K562 (cell line): ENCODE measurements around the gene ZEB2.

Source experiments
- CTCF ChIP-seq, 3 experiments: IDR thresholded peaks in 2 of 3; conservative IDR thresholded peaks in 1 of 3; 2 replicates each; pipeline ENCODE4 v1.5.1; 2011 to 2012; ENCODE audit warnings: low read length in 3 of 3, mild to moderate bottlenecking in 3 of 3, control low read depth in 2 of 3, improper control_type of control experiment in 1 of 3, inconsistent platforms in 1 of 3, low read depth in 1 of 3, mixed read lengths in 1 of 3, moderate library complexity in 1 of 3; ENCODE audit not compliant: insufficient read depth in 2 of 3
- ETV6 ChIP-seq, 3 experiments: fragments of 150-350 bp in 1 of 3; sonication (generic) in 1 of 3; formaldehyde crosslinking in 1 of 3; IDR thresholded peaks; 2 replicates each; pipeline versions ENCODE4 v1.6.1 to v1.8.0; 2014 to 2022; ENCODE audit warnings: borderline replicate concordance in 2 of 3, low read depth in 2 of 3, antibody characterized with exemption in 1 of 3, low read length in 1 of 3, mild to moderate bottlenecking in 1 of 3, missing genetic modification reagents in 1 of 3
- POLR2AphosphoS5 ChIP-seq: IDR thresholded peaks from 2 replicates; pipeline ENCODE4 v1.6.1; 2011; ENCODE audit warnings: mild to moderate bottlenecking, low read depth, low read length, moderate library complexity; ENCODE audit not compliant: control insufficient read depth, insufficient read depth
- RBM25 ChIP-seq: fragments of 200-400 bp; formaldehyde crosslinking; IDR thresholded peaks from 2 replicates; pipeline ENCODE4 v1.6.1; 2018; ENCODE audit warnings: low read length, low read depth, moderate library complexity; ENCODE audit not compliant: severe bottlenecking
- SIN3A ChIP-seq, 2 experiments: fragments of 150-350 bp in 1 of 2; IDR thresholded peaks; 2 replicates each; pipeline ENCODE4 v1.6.1; 2011 to 2016; ENCODE audit warnings: borderline replicate concordance in 2 of 2, low read depth in 2 of 2, low read length in 2 of 2, mild to moderate bottlenecking in 2 of 2, moderate library complexity in 2 of 2; ENCODE audit not compliant: control insufficient read depth in 1 of 2
- SRF ChIP-seq, 2 experiments: fragments of 250-450, 450-650 bp in 1 of 2; sonication (Bioruptor Pico) in 1 of 2; sonication (generic) in 1 of 2; formaldehyde crosslinking; IDR thresholded peaks; 2 replicates each; pipeline versions ENCODE4 v1.5.0 to v1.5.1; 2020 to 2022; ENCODE audit warnings: mild to moderate bottlenecking in 1 of 2, missing genetic modification reagents in 1 of 2
- TFAP4 ChIP-seq: sonication (generic); formaldehyde crosslinking; IDR thresholded peaks from 2 replicates; pipeline ENCODE4 v1.8.0; 2022; ENCODE audit warnings: missing genetic modification reagents, mild to moderate bottlenecking, moderate library complexity, borderline replicate concordance
- ZBTB26 ChIP-seq: fragments of 450-650 bp; formaldehyde crosslinking; IDR thresholded peaks from 2 replicates; pipeline ENCODE4 v1.4.0; 2022; ENCODE audit warnings: missing genetic modification characterization
- ZNF121 ChIP-seq: sonication (generic); formaldehyde crosslinking; conservative IDR thresholded peaks from 2 replicates; pipeline ENCODE4 v1.8.0; 2022; ENCODE audit warnings: missing genetic modification reagents
- ZNF174 ChIP-seq: fragments of 250-450 bp; sonication (Bioruptor Pico); IDR thresholded peaks from 2 replicates; pipeline ENCODE4 v1.4.0; 2020; ENCODE audit warnings: mild to moderate bottlenecking
- ZNF217 ChIP-seq: sonication (generic); formaldehyde crosslinking; IDR thresholded peaks from 2 replicates; pipeline ENCODE4 v1.8.0; 2022; ENCODE audit warnings: mild to moderate bottlenecking, missing genetic modification reagents
- ZNF324 ChIP-seq: fragments of 250-450 bp; sonication (Bioruptor Pico); IDR thresholded peaks from 2 replicates; pipeline ENCODE4 v1.4.0; 2020; ENCODE audit warnings: mild to moderate bottlenecking
- ZNF740 ChIP-seq, 3 experiments: fragments of 200-800 bp in 1 of 3; sonication (Bioruptor generic) in 1 of 3; sonication (generic) in 1 of 3; formaldehyde crosslinking in 1 of 3; IDR thresholded peaks; 2 replicates each; pipeline versions ENCODE4 v1.6.1 to v1.8.0; 2016 to 2022; ENCODE audit warnings: mild to moderate bottlenecking in 2 of 3, missing compliant biosample characterization in 2 of 3, missing genetic modification characterization in 2 of 3, missing genetic modification reagents in 1 of 3

GRCh38 chr2:144552821-144553220 lies 32.9 kb upstream of the ZEB2 start:
- TF ChIP-seq ZNF217 (CRISPR knock-in tag), result no peak
- TF ChIP-seq TFAP4 (CRISPR knock-in tag), result no peak
- no peak for TF ChIP-seq ZNF324 (CRISPR knock-in tag)
- TF ChIP-seq ZNF121 (CRISPR knock-in tag), result no peak
- no peak for TF ChIP-seq ZBTB26 (CRISPR knock-in tag)
- TF ChIP-seq ZNF174, result no peak
- TF ChIP-seq RBM25, result no peak
- no peak for TF ChIP-seq CTCF (IDR thresholded peaks at IDR 0.05 in 2 of 3, conservative IDR thresholded peaks at IDR 0.05 in 1 of 3; ENCODE audit: insufficient read depth in 2 of 3, low read depth in 1 of 3, low read length in 3 of 3)
- TF ChIP-seq SRF (CRISPR knock-in tag; IDR thresholded peaks at IDR 0.05), result no peak
- no peak for TF ChIP-seq ZNF740 (CRISPR knock-in tag; IDR thresholded peaks at IDR 0.05)
- no peak for TF ChIP-seq ZNF740 (tag; IDR thresholded peaks at IDR 0.05)
- no peak for TF ChIP-seq POLR2AphosphoS5
- TF ChIP-seq ETV6 (IDR thresholded peaks at IDR 0.05; ENCODE audit: borderline replicate concordance in 1 of 2, low read depth in 2 of 2, low read length in 1 of 2), result no peak
- no peak for TF ChIP-seq ETV6 (CRISPR knock-in tag; IDR thresholded peaks at IDR 0.05; ENCODE audit: borderline replicate concordance)
- TF ChIP-seq SIN3A (IDR thresholded peaks at IDR 0.05; ENCODE audit: borderline replicate concordance in 2 of 2, control insufficient read depth in 1 of 2, low read depth in 2 of 2, low read length in 2 of 2), result no peak
